HL-60 (cell line): ENCODE measurements around the gene VAT1.

Source experiments
- DNase-seq, 2 experiments: peaks; one replicate each; pipeline ENCODE4 v3.0.0-alpha.2; 2010 to 2020; ENCODE audit warnings: low read depth in 1 of 2, low spot score in 1 of 2
- H3K27ac ChIP-seq: fragments of 250-450 bp; sonication (Bioruptor Pico); replicated peaks from 2 replicates; pipeline ENCODE4 v1.5.1; 2020; ENCODE audit warnings: mild to moderate bottlenecking, moderate library complexity
- H3K27me3 ChIP-seq: fragments of 250-450 bp; sonication (Bioruptor Pico); 2 replicates; pipeline ENCODE4 v1.5.1; 2021; ENCODE audit warnings: mild to moderate bottlenecking, moderate library complexity; ENCODE audit not compliant: insufficient read depth, poor library complexity, severe bottlenecking
- H3K4me3 ChIP-seq: replicated peaks from 2 replicates; pipeline ENCODE4 v1.5.1; 2011; ENCODE audit warnings: mild to moderate bottlenecking, control low read depth, low read length; ENCODE audit not compliant: insufficient read depth
- CTCF ChIP-seq: IDR thresholded peaks from one replicate; pipeline ENCODE4 v1.5.1; 2011; ENCODE audit warnings: low read length, control low read depth, inconsistent platforms; ENCODE audit not compliant: insufficient read depth
- GABPA ChIP-seq: IDR thresholded peaks from 2 replicates; pipeline ENCODE4 v1.6.1; 2012; ENCODE audit warnings: low read depth
- POLR2AphosphoS5 ChIP-seq: IDR thresholded peaks from 2 replicates; pipeline ENCODE4 v1.6.1; 2012; ENCODE audit warnings: low read depth
- REST ChIP-seq: IDR thresholded peaks from 2 replicates; pipeline ENCODE4 v1.6.1; 2012; ENCODE audit warnings: low read depth; ENCODE audit not compliant: insufficient replicate concordance
- SPI1 ChIP-seq: IDR thresholded peaks from 2 replicates; pipeline ENCODE4 v1.6.1; 2012; ENCODE audit warnings: low read depth, mild to moderate bottlenecking, borderline replicate concordance

Gene VAT1

GRCh38 chr17:43010667-43011308 lies 11.4 kb downstream of the VAT1 start:
- Histone ChIP-seq H3K4me3 (no peak overlapping the region), H3K27me3 (no peaks in the 10 kb centered on the region), H3K27ac (no peak overlapping the region)
- TF ChIP-seq CTCF (no peak), SPI1 (no peak), POLR2AphosphoS5 (no peak), REST (no peak), GABPA (no peak)
- no peak for DNase-seq

- Histone ChIP-seq H3K4me3 (peak within 1 kb of the TSS; percentile 50), H3K27ac (peak within 1 kb of the TSS; percentile 85), H3K27me3 (no peaks in the 10 kb centered on the region)
- peak in 1 of 2 experiments; percentile 90 for DNase-seq
- TF ChIP-seq POLR2AphosphoS5: no peak; the same call in 1 of the 2 replicates
- TF ChIP-seq CTCF: peak; percentile 23
- TF ChIP-seq REST: no peak
These were observed 15.3 kb downstream of the VAT1 start, which contains the start of gene IFI35 for GRCh38 chr17:43006639-43007551. IFI35 (plus strand) TSS chr17:43006784; CDS start chr17:43006948, 164 bp downstream.

GRCh38 chr17:43003542-43004172 lies 18.5 kb downstream of the VAT1 start:
- no peak for DNase-seq
- peak; percentile 51; the same call in 1 of the 2 replicates for TF ChIP-seq POLR2AphosphoS5
- TF ChIP-seq REST: no peak
- H3K4me3 ChIP-seq: no peak overlapping the region
- H3K27me3 ChIP-seq: no peaks in the 10 kb centered on the region
- H3K27ac ChIP-seq: peak overlapping the region; percentile 2
